Pancreas (tissue), 10 donors: Measurements from ENCODE around the gene TNNI2. TPM values are rescaled to one million over a fixed set of nuclear protein-coding genes. Genes with fewer than 3 reads are reported as not detected.

ENCODE experiments used
- ATAC-seq, 4 donors: fragments of 200-7000 bp; cut with Tn5 transposase; one replicate each; pipeline versions ENCODE4 v1.8.0 to v1.9.1; 2020; ENCODE audit warnings: mild to moderate bottlenecking in 4 of 4, moderate library complexity in 4 of 4
- DNase-seq, 6 donors: peaks; one replicate each; pipeline ENCODE4 v3.0.0-alpha.2; 2020
- FAIRE-seq: peaks from 2 replicates; lab custom pipeline; 2012; peaks lifted over from hg19 to GRCh38; lab: Jason Lieb, UNC
- H3K27ac ChIP-seq, 4 donors: fragments of 200-600 bp; sonication (generic); 1 replicate in 3 of 4; 2 replicates in 1 of 4; pipeline versions ENCODE4 v1.5.0 to v1.8.0; 2020
- H3K27me3 ChIP-seq, 4 donors: fragments of 200-600 bp; one replicate each; pipeline ENCODE4 v1.8.0; 2021
- H3K36me3 ChIP-seq, 3 donors: fragments of 200-600 bp; sonication (generic) in 1 of 3; one replicate each; pipeline versions ENCODE4 v1.5.0 to v1.8.0; 2020 to 2021
- H3K4me1 ChIP-seq, 3 donors: fragments of 200-600 bp; one replicate each; pipeline ENCODE4 v1.8.0; 2021
- H3K4me3 ChIP-seq, 4 donors: fragments of 200-600 bp; sonication (generic) in 2 of 4; one replicate each; pipeline versions ENCODE4 v1.5.0 to v1.8.0; 2020 to 2021
- H3K9me3 ChIP-seq, 4 donors: fragments of 200-600 bp; one replicate each; pipeline ENCODE4 v1.8.0; 2021
- WGBS, 2 donors: extraction: QIAGEN DNeasy Blood & Tissue Kit; methylation state at CpG; one replicate each; pipeline ENCODE4 v1.1.7; 2013; 5-methylcytosine and 5-hydroxymethylcytosine counted together
- intact Hi-C, 3 donors: fragments of 100-400 bp; cut with DNase I; formaldehyde crosslinking; loops; one replicate each; pipeline versions ENCODE4 v1.11.1 to v1.14.2; 2022
- polyA plus RNA-seq, 2 donors: library from polyadenylated mRNA; stranded (reverse); fragments of 200-250 nt; gene quantifications; one replicate each; pipeline ENCODE4 v1.2.3, GENCODE V29; 2013
- total RNA-seq, 6 donors: library from RNA; stranded (reverse); fragmentation: NEBNext Ultra II Directional in 4 of 6; extraction: Animal tissue kit (Norgen Biotek cat#: 25700) in 4 of 6; gene quantifications; one replicate each; pipeline versions ENCODE4 v1.2.1 to v1.2.4, GENCODE V29; 2021 to 2023
- TF ChIP-seq, protein P1 (sequence below), 4 donors: fragments of 200-600 bp; sonication (generic) in 3 of 4; IDR thresholded peaks; one replicate each; pipeline versions ENCODE4 v1.5.0 to v1.8.0; 2021; ENCODE audit warnings: antibody characterized with exemption in 4 of 4
- donor health status: healthy with polysubstance abuse.
- donor health status: DM: no; HTN: no; CAD: no; lungs with moderate emphysema.
- donor health status: DM: no; HTN: no; CAD: no.
- donor health status: control.
- donor health status: control.
- donor health status: Bipolar disorder and iron deficiency.
- donor health status: DM: yes; HTN: yes; CAD: no.
- donor health status: DM: no; HTN: no; CAD: no.
- donor health status: DM: no; HTN: no; CAD: no.
- donor health status: DM: yes; HTN: yes; CAD: no.

The TNNI2 gene
- total and polyA plus RNA-seq, 8 donors, result 2.5 to 57.4 (median 6.6) TPM; not detected in 1

DNA sequence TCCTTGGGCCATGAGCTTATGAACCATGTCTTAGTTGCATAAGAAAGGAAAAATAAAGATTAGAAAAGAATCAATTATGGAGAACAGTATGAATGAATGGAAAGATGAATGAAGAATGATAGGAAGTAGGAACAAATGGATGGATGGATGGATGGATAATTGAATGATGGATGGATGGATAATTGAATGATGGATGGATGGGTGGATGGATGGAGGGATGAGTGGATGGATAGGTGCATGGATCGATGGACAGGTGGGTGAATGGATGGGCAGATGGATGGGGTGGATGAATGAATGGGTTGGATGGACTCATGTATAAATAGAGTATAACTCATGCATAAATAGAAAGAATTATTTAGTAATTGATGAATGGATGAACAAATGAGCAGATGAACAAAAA, 21.3 kb downstream of the TNNI2 start:
- no peak for FAIRE-seq
- DNase-seq, result no peak
- TF ChIP-seq, protein P1, sequence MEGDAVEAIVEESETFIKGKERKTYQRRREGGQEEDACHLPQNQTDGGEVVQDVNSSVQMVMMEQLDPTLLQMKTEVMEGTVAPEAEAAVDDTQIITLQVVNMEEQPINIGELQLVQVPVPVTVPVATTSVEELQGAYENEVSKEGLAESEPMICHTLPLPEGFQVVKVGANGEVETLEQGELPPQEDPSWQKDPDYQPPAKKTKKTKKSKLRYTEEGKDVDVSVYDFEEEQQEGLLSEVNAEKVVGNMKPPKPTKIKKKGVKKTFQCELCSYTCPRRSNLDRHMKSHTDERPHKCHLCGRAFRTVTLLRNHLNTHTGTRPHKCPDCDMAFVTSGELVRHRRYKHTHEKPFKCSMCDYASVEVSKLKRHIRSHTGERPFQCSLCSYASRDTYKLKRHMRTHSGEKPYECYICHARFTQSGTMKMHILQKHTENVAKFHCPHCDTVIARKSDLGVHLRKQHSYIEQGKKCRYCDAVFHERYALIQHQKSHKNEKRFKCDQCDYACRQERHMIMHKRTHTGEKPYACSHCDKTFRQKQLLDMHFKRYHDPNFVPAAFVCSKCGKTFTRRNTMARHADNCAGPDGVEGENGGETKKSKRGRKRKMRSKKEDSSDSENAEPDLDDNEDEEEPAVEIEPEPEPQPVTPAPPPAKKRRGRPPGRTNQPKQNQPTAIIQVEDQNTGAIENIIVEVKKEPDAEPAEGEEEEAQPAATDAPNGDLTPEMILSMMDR (IDR thresholded peaks at IDR 0.05), result no peak
- Histone ChIP-seq H3K4me3 (no peak overlapping the region), H3K9me3 (no peaks in the 10 kb centered on the region), H3K36me3 (no peaks in the 10 kb centered on the region), H3K4me1 (peaks cover 8 to 21% (median 12%) of the 10 kb centered on the region in 3 donors), H3K27me3 (no peaks in the 10 kb centered on the region), H3K27ac (no peak overlapping the region)
- ATAC-seq, result no peak
- WGBS, 2 donors, result 83 to 90% methylated on average over 1 of the region's 1 CpG
- intact Hi-C loops, result no loop called here

DNA sequence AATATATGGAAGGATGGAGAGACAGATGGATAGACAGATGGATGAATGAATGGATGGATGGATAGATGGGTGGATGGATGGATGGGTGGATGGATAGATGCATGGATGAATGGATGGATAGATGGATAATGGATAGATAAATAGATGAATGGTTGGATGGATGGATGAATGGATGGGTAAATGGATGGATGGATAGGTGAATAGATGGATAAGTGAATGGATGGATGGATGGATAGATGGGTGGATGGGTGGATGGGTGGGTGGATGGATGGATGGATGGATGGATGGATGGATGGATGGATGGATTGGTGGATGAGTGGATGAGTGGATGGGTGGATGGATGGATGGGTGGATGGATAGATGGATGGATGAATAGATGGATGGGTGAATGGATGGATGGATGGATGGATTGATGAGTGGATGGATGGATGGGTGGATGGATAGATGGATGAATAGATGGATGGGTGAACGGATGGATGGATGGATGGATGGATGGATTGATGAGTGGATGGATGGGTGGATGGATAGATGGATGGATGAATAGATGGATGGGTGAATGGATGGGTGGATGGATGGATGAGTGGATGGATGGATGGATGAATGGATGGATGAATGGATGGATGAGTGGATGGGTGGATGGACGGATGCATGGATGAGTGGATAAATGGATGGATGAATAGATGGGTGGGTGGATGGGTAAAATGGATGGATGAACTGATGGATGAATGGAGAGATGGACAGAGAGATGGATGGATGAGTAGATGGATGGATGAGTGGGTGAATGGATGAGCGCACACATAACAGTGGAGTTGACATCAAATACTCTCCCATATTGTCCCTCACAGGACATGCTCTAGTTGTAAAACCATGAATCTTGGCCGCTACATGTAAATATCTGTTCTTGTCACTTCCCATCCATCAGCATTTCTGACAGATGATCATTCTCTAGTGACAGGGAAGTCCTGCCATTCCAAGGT, 22.9 kb downstream of the TNNI2 start:
- FAIRE-seq (no peak), ATAC-seq (no peak), DNase-seq (no peak)
- Histone ChIP-seq H3K4me1 (peaks cover 8 to 21% (median 12%) of the 10 kb centered on the region in 3 donors), H3K27me3 (no peaks in the 10 kb centered on the region), H3K4me3 (no peak overlapping the region), H3K27ac (no peak overlapping the region), H3K9me3 (no peaks in the 10 kb centered on the region), H3K36me3 (no peaks in the 10 kb centered on the region)
- 91 to 93% methylated on average over 4 of the region's 4 CpGs for WGBS, 2 donors
- TF ChIP-seq, protein P1 (IDR thresholded peaks at IDR 0.05), result no peak
- intact Hi-C loops, result no loop called here

DNA sequence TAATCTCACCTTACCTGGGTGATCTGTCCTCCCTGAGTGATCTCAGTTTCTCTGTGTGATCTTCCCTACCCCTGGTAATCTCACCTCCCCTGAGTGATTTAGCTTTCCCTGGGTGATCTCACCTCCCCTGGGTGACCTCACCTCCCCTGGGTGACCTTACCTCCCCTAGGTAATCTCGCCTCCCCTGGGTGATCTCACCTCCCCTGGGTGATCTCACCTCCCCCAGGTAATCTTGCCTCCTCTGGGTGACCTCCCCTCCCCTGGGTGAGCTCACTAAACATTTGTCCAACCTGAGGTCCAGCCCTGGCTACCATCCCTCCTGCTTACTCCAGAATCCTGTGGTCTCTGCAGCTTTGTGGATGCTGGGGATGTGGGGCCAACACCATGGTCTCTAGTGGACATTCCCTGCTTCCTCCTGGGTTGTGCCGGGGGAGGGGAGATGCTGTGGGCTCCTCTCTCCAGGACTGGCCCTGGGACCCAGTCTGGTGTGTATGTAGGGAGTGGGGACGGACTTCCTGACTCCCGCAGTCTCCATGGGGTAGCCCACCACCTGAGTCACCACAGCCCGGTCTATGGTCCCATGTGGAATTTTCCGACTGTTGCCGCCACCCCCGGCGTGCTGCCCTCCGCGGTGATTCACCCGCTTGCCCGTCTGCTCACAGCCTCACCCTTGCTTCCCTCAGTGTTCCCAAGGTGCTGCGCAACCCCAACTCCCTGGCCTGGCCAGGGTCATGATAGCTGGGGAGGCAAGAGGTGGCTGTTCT, 24.0 kb downstream of the TNNI2 start:
- FAIRE-seq, result no peak

DNA sequence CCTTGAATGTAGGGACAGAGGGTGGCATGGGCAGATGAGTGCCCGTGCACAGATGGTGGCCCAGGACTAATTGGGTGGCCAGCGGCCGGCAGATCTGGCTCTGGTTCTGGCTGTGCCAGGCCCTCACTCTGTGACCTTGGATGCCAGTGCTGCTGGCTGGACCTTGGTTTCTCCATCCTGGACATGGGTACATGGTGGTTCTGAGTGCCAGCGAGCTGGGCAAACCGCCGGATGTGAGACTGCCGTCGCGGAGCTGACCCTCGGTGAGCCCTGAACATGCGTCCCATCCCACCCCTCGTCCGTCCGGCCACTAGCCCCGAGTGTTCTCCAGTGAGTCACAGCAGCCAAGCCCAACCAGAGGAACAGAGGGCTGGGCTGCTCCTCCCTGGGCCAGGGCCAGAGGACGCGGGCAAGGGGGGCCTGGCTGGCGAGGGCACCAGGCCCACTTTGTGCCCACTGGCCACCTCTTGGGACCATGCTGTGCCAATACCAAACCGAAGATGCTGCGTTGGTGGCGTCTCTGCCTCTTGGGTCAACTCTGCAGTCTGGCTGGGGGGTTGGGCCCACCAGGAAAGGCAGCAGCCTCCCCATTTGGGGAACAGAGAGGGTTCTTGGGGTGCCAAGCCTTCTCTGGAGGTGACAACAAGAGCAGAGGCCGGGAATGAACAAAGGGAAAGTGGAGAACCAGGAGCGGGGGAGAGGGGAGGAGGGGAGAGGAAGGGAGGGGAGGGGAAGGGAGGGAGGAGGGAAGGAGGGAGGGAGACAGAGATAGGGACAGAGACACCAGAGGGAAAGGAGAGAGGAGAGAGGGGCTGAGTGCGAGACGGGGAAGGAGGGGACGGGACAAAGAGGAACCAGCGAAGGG, 24.8 kb downstream of the TNNI2 start:
- no peak overlapping the region for H3K4me3 ChIP-seq
- H3K36me3 ChIP-seq, result no peaks in the 10 kb centered on the region
- no peaks in the 10 kb centered on the region for H3K27me3 ChIP-seq
- 19 to 21% methylated on average over 25 to 27 of the region's 27 CpGs for WGBS, 2 donors
- H3K27ac ChIP-seq, result peak overlapping the region in 3 of 4 donors; percentile 8 to 57 (median 51)
- FAIRE-seq (no peak), DNase-seq (peak; percentile 79 to 93 (median 88)), ATAC-seq (peak; percentile 91 to 95 (median 93))
- TF ChIP-seq, protein P1 (IDR thresholded peaks at IDR 0.05), result no peak
- H3K9me3 ChIP-seq, result no peaks in the 10 kb centered on the region
- H3K4me1 ChIP-seq, result peaks cover 8 to 21% (median 12%) of the 10 kb centered on the region in 3 donors
- intact Hi-C loops, result no loop called here

More for the DNA sequence above, 24.0 kb downstream of the TNNI2 start:
- Histone ChIP-seq H3K27ac (peak overlapping the region in 3 of 4 donors; percentile 8 to 57 (median 51)), H3K36me3 (no peaks in the 10 kb centered on the region), H3K4me3 (no peak overlapping the region), H3K9me3 (no peaks in the 10 kb centered on the region), H3K27me3 (no peaks in the 10 kb centered on the region), H3K4me1 (peaks cover 8 to 21% (median 12%) of the 10 kb centered on the region in 3 donors)
- WGBS, 2 donors, result 82 to 91% methylated on average over 14 of the region's 14 CpGs
- intact Hi-C loops, result no loop called here
- TF ChIP-seq, protein P1 (IDR thresholded peaks at IDR 0.05), result no peak
- peak; percentile 10 to 47 (median 27) for ATAC-seq
- peak in 1 of 6 donors; percentile 59 for DNase-seq
